SU-DHL-6 (cell line): ENCODE results near the gene SACM1L.

Experiments
- H2AFZ ChIP-seq: fragments of 200-600 bp; sonication (generic); 2 replicates; pipeline ENCODE4 v1.6.1; 2014; ENCODE audit warnings: low read depth, mild to moderate bottlenecking, moderate library complexity, mixed read lengths, antibody characterized with exemption, low read length; ENCODE audit not compliant: severe bottlenecking
- H3F3A ChIP-seq: fragments of 200-600 bp; shearing (Covaris generic); 2 replicates; pipeline ENCODE4 v1.6.0; 2016; ENCODE audit warnings: antibody characterized with exemption, mild to moderate bottlenecking; ENCODE audit not compliant: insufficient read depth
- H3K27ac ChIP-seq: fragments of 200-600 bp; sonication (generic); 2 replicates; pipeline ENCODE4 v1.5.1; 2016; ENCODE audit warnings: low read depth, mild to moderate bottlenecking, low read length, moderate library complexity, mixed read lengths
- H3K27me3 ChIP-seq: fragments of 200-600 bp; sonication (generic), shearing (Covaris generic); 2 replicates; pipeline ENCODE4 v1.6.0; 2014; ENCODE audit warnings: mild to moderate bottlenecking, low read length
- H3K36me3 ChIP-seq: fragments of 200-600 bp; sonication (generic); 2 replicates; pipeline ENCODE4 v1.6.1; 2014; ENCODE audit warnings: mild to moderate bottlenecking, low read length, mixed read lengths
- H3K4me2 ChIP-seq: fragments of 300-600, 200-600 bp; shearing (Covaris generic), sonication (generic); 2 replicates; pipeline ENCODE4 v1.6.0; 2014; ENCODE audit warnings: low read length, low read depth, mild to moderate bottlenecking; ENCODE audit not compliant: poor library complexity, severe bottlenecking
- H3K4me3 ChIP-seq: fragments of 200-600 bp; sonication (generic); 2 replicates; pipeline ENCODE4 v1.5.1; 2014; ENCODE audit warnings: antibody characterized with exemption, low read length, mild to moderate bottlenecking, mixed read lengths; ENCODE audit not compliant: insufficient read depth, poor library complexity, severe bottlenecking
- H3K79me2 ChIP-seq: fragments of 200-600 bp; sonication (generic); 2 replicates; pipeline ENCODE4 v1.6.1; 2014; ENCODE audit warnings: mild to moderate bottlenecking, low read length, moderate library complexity; ENCODE audit not compliant: insufficient read depth
- H3K9ac ChIP-seq: fragments of 200-600 bp; sonication (generic); 2 replicates; pipeline ENCODE4 v1.7.0; 2014; ENCODE audit warnings: mild to moderate bottlenecking, low read length
- H3K9me2 ChIP-seq: fragments of 200-600 bp; sonication (generic); replicated peaks from 2 replicates; pipeline ENCODE4 v1.6.1; 2014; ENCODE audit warnings: low read length; ENCODE audit not compliant: insufficient read depth
- H3K9me3 ChIP-seq: fragments of 200-600 bp; sonication (generic); 2 replicates; pipeline ENCODE4 v1.6.1; 2014; ENCODE audit warnings: low read length, mixed read lengths; ENCODE audit not compliant: insufficient read depth
- H4K20me1 ChIP-seq: fragments of 200-600 bp; sonication (generic); 2 replicates; pipeline ENCODE4 v1.6.1; 2014; ENCODE audit warnings: low read depth, mild to moderate bottlenecking, antibody characterized with exemption, low read length, moderate library complexity, mixed read lengths
- EZH2phosphoT487 ChIP-seq: fragments of 200-600 bp; sonication (generic), shearing (Covaris generic); conservative IDR thresholded peaks from 2 replicates; pipeline ENCODE4 v1.6.1; 2018; ENCODE audit warnings: mild to moderate bottlenecking, antibody characterized with exemption, low read length, moderate library complexity, mixed read lengths
- TF ChIP-seq, protein P1 (sequence below): fragments of 200-600 bp; sonication (generic); IDR thresholded peaks from one replicate; pipeline ENCODE4 v1.5.1; 2017; ENCODE audit warnings: antibody characterized with exemption, mild to moderate bottlenecking, low read length, moderate library complexity; ENCODE audit not compliant: insufficient read depth, poor library complexity, severe bottlenecking

Gene SACM1L, protein sequence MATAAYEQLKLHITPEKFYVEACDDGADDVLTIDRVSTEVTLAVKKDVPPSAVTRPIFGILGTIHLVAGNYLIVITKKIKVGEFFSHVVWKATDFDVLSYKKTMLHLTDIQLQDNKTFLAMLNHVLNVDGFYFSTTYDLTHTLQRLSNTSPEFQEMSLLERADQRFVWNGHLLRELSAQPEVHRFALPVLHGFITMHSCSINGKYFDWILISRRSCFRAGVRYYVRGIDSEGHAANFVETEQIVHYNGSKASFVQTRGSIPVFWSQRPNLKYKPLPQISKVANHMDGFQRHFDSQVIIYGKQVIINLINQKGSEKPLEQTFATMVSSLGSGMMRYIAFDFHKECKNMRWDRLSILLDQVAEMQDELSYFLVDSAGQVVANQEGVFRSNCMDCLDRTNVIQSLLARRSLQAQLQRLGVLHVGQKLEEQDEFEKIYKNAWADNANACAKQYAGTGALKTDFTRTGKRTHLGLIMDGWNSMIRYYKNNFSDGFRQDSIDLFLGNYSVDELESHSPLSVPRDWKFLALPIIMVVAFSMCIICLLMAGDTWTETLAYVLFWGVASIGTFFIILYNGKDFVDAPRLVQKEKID

DNA sequence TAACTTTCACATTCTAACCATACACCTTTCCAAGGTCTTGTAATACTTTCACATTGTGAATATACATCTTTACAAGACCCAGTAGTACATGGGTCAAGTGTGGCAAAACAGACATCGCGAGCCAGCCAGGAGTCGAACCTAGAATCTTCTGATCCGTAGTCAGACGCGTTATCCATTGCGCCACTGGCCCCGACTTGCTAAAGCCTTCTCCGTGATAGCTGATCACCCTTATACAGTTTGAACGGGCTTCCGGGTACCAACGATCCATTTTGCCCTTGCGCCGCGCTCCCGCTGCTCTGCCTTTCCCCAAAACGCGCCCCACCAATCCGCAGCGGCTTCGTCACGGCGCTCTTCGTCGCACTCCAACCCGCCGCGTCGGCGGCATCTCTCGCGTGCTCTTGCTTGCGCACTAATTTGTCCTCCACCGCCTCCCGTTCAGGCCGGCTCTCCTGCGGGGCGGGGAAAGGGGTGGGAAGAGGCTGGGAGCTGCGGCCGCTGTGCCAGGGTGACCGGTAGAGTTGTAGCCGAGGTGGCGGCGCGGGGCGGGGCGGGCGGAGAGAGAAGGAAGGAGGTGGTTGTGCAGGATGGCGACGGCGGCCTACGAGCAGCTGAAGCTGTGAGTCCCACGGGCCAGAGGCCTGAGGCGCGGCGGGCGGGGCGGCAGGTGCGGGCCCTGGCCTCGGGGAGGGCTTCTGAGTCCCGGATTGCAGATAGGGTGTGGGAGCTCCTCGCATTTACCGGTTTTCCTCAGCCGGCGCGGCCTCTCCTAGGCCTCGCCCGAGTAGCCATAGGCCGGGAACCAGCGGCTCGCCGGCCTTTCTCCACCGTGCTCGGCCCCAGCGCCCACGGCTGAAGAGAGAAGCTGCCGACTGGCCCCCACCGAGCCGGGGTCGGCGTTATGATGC lies at the start of gene SACM1L:
Gene SACM1L (plus strand): TSS at position 515 of the 905 bp plus-strand sequence. CDS start 70 bp downstream, at position 585.
- peak within 1 kb of the TSS; percentile 90 for H3K9ac ChIP-seq
- H3K27me3 ChIP-seq = no peaks in the 10 kb centered on the region
- peak within 1 kb of the TSS; percentile 99 for H2AFZ ChIP-seq
- no peaks in the 10 kb centered on the region for H3K36me3 ChIP-seq
- no peaks in the 10 kb centered on the region for H3K9me2 ChIP-seq
- H3K9me3 ChIP-seq = no peaks in the 10 kb centered on the region
- peak within 1 kb of the TSS; percentile 70 for H3K27ac ChIP-seq
- H3K79me2 ChIP-seq = peaks cover 48% of the 10 kb centered on the region
- H3K4me3 ChIP-seq = peak within 1 kb of the TSS; percentile 68
- peaks cover 6% of the 10 kb centered on the region; the same call in 1 of the 2 replicates for H3F3A ChIP-seq
- TF ChIP-seq EZH2phosphoT487 = no peak
- TF ChIP-seq, protein P1, sequence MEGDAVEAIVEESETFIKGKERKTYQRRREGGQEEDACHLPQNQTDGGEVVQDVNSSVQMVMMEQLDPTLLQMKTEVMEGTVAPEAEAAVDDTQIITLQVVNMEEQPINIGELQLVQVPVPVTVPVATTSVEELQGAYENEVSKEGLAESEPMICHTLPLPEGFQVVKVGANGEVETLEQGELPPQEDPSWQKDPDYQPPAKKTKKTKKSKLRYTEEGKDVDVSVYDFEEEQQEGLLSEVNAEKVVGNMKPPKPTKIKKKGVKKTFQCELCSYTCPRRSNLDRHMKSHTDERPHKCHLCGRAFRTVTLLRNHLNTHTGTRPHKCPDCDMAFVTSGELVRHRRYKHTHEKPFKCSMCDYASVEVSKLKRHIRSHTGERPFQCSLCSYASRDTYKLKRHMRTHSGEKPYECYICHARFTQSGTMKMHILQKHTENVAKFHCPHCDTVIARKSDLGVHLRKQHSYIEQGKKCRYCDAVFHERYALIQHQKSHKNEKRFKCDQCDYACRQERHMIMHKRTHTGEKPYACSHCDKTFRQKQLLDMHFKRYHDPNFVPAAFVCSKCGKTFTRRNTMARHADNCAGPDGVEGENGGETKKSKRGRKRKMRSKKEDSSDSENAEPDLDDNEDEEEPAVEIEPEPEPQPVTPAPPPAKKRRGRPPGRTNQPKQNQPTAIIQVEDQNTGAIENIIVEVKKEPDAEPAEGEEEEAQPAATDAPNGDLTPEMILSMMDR = no peak
- H4K20me1 ChIP-seq = no peaks in the 10 kb centered on the region
- peak within 1 kb of the TSS; percentile 85 for H3K4me2 ChIP-seq

DNA sequence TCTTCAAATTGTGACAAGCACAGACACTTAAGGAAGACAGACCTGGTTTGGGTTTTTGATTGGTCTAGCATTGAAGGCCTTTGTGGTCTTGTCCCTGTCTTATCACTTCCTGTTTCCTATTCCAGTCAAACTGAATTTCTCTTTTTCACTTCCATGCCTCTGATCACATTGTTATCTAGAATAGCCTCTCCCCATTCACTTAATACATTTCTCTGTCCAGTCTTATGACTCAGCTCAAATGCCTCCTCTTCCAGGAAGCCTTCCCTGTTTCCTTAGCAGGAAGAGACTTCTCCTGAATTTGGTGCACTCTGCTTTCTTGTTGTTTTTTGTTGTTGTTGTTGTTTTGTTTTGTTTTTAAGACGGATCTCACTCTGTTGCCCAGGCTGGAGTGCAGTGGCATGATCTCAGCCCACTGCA lies 49.1 kb upstream of the SACM1L start:
- H3K79me2 ChIP-seq = no peaks in the 10 kb centered on the region
- H3K4me3 ChIP-seq = no peak overlapping the region
- no peaks in the 10 kb centered on the region for H3F3A ChIP-seq
- H3K9ac ChIP-seq = no peak overlapping the region
- no peaks in the 10 kb centered on the region for H3K9me2 ChIP-seq
- no peak overlapping the region for H3K27ac ChIP-seq
- H3K9me3 ChIP-seq = no peaks in the 10 kb centered on the region
- H3K4me2 ChIP-seq = no peak overlapping the region
- H4K20me1 ChIP-seq = no peaks in the 10 kb centered on the region
- H2AFZ ChIP-seq = no peak overlapping the region
- no peaks in the 10 kb centered on the region for H3K36me3 ChIP-seq
- H3K27me3 ChIP-seq = no peaks in the 10 kb centered on the region
- TF ChIP-seq, protein P1 = no peak
- no peak for TF ChIP-seq EZH2phosphoT487

DNA sequence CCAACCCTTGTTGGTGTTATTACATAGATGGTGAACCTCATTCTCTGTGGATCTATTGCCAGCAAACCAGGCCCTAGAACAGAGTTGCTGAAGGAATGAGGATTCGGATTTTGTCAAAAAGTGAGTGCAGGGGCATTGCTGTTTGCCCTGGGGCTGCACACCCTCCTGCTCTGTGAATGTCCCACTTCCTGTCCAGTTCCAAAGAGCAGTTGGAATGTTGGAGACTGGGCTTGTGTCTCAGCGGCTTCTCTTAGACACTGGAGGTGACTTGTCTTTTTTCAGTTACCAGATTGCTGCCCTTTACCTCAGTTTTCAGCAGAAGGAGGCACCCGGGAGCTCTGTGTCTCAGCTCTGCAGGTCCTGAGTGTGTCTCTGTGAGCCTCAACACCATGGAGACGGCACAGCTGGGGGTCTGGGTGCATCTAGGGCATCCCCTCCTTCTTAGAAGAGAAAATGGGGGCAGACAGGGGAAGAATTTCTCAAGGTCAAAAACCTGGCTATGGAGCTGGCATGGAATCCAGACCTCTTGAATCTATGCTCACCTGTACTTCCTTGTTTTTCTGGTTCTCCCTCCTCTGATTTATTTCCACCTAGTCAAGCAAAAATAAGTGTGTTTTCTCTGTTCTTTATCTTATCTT lies 48.4 kb upstream of the SACM1L start:
- TF ChIP-seq, protein P1 = no peak
- TF ChIP-seq EZH2phosphoT487 = no peak
- Histone ChIP-seq H3F3A (no peaks in the 10 kb centered on the region), H3K4me2 (no peak overlapping the region), H3K36me3 (no peaks in the 10 kb centered on the region), H3K27ac (no peak overlapping the region), H3K9me3 (no peaks in the 10 kb centered on the region), H2AFZ (no peak overlapping the region), H3K79me2 (no peaks in the 10 kb centered on the region), H3K4me3 (no peak overlapping the region), H3K27me3 (no peaks in the 10 kb centered on the region), H3K9ac (no peak overlapping the region), H4K20me1 (no peaks in the 10 kb centered on the region), H3K9me2 (no peaks in the 10 kb centered on the region)
